Measurements from ENCODE around the gene ABCB9.

Gene ABCB9

GRCh38 chr12:122884091-122884826, 82.0 kb downstream of the ABCB9 start:
- in situ Hi-C loops (cut with HindIII; ENCODE audit: low sequenced_read_pairs), result loop anchor here (5.0 kb wide), 1 partner anchor 63 kb away; no protein-coding TSS in a partner anchor

GRCh38 chr12:122882908-122883558, 83.2 kb downstream of the ABCB9 start:
- in situ Hi-C loops (cut with HindIII; ENCODE audit: low sequenced_read_pairs), result loop anchor here (5.0 kb wide), 1 partner anchor 64 kb away; no protein-coding TSS in a partner anchor

- in situ Hi-C loops (cut with HindIII; ENCODE audit: low sequenced_read_pairs), result loop anchor here (5.0 kb wide), 1 partner anchor 67 kb away; no protein-coding TSS in a partner anchor
Measured at GRCh38 chr12:122880668-122881067, 85.6 kb downstream of the ABCB9 start.

- in situ Hi-C loops (cut with HindIII; ENCODE audit: low sequenced_read_pairs), result loop anchor here (5.0 kb wide), 1 partner anchor 67 kb away; no protein-coding TSS in a partner anchor
Measured at GRCh38 chr12:122880155-122880667, 86.1 kb downstream of the ABCB9 start.
